Left ventricle myocardium superior (tissue), 1 donor: ENCODE data around the gene FOXF1. TPM values are rescaled to one million over a fixed set of nuclear protein-coding genes. Genes with fewer than 3 reads are reported as not detected.

Experiments used
- ATAC-seq: fragments of 200-7000 bp; cut with Tn5 transposase; one replicate; pipeline ENCODE4 v1.9.1; 2020; ENCODE audit warnings: mild to moderate bottlenecking, moderate library complexity
- DNase-seq: peaks from one replicate; pipeline ENCODE4 v3.0.0-alpha.2; 2020
- intact Hi-C: fragments of 100-400 bp; cut with micrococcal nuclease; formaldehyde crosslinking; loops from one replicate; pipeline ENCODE4 v1.11.0; 2022
- total RNA-seq: library from RNA; stranded (reverse); fragmentation: NEBNext Ultra II Directional; extraction: Animal tissue kit (Norgen Biotek cat#: 25700); gene quantifications from one replicate; pipeline ENCODE4 v1.2.1, GENCODE V29; 2021
- donor health status: DM: no; HTN: yes; CAD: no; lungs with severe emphysema.

FOXF1 gene
- total RNA-seq, 1 donor from 2014 or later: 0.25 TPM

DNA sequence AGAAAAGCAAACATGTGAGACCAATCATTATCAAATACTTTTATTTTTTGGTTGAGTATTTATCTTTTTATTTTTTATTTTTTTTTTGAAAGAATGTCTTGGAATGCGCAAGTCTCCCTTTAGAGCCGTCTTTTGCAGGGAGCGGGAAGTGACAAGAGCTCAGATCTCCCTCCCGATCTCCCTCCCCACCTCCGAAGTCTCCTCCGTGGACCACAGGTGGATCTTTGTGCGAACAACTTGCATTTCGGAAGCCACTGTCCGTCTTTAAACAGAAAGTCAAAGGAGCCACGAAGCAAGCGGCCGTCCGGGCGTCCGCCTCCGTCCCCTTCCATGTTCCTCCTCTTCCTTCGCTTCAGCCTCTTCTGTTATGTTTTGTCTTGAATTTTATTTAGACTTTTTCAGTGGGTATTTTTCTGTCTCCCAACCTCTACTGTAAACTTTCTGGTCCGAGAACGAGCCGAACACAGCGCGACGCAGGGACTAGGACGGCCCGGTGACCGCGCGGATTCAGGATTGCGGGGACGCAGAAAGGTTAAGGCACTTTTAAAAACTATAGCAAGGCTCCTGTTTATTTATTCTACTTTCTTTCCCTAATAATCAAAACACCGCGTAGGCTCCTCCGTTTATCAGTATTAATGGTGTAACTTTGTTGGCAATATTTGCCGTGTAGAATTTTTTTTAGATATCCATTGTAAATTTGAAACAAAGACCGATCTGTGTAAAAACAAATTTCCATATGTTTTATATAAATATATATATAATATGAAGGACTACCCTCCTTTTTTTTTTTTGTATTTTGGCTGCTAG lies 3.3 kb downstream of the FOXF1 start:
- DNase-seq: peak; percentile 5
- intact Hi-C loops: loop anchor here (10.0 kb wide), 1 partner anchor 179 kb away; no protein-coding TSS in a partner anchor
- ATAC-seq: no peak

DNA sequence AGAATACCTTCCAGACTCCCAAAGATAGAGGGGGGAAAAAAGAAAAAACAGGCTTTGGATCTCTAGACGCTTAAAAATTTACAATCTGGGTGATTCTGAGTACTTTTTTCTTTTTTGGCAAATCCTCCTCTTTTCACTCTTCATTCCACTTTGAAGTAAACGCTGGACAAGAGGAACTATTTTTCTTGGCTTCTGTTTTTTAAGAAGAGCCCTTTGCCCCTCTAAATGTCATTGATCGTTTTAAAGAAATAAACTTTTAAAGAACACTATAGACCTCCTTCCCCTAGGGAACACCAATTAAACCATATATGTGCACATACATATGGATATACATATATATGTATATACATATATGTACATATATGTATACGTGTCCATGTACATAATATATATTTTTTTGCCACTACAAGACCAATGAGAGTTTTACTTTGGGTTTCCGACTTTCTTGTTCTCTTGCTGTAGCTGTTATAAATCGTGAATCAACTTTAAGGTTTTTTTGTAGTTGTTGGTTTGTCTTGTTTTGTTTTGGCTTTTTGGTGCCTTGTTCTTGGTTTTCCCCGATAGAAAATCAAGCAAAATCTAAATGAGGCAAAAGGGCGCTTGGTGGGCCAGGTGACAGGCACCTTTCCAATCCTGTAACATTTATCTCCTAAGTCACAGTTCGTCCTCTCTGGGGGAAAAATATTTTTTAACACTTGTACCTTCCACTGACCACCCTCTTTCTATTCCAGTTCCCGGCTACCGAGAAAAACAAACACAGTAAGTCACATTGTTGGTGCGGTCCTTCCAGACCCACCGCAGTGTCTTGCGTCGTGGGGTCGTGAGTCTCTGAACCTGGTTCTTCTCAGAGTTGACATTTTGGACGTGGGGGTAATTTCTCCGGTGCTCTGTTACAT lies 4.4 kb downstream of the FOXF1 start:
- ATAC-seq (no peak), DNase-seq (peak; percentile 3)
- intact Hi-C loops: loop anchor here (5.0 to 10.0 kb wide), 2 partner anchors 180 to 442 kb away; no protein-coding TSS in a partner anchor

DNA sequence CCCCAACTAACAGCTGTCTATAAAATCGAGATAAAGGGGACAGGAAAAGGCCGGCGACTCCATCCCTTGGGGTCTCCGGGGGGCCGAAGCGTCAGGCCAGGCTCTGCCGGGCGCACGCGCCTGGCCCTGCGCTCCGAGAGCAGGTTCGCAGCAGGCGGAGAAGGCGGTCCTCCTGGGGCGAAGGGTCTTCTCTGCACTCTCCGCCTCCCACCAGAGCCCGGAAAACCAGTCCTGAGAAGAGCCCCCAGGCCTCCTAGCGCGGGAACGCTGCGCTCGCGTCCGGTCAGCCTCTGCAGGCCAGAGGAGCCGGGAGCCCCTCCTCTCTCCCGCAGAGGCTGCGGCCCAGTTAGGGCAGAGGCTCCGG lies 5.1 kb downstream of the FOXF1 start:
- DNase-seq (no peak), ATAC-seq (no peak)
- intact Hi-C loops: loop anchor here (5.0 to 10.0 kb wide), 2 partner anchors 181 to 443 kb away; no protein-coding TSS in a partner anchor

DNA sequence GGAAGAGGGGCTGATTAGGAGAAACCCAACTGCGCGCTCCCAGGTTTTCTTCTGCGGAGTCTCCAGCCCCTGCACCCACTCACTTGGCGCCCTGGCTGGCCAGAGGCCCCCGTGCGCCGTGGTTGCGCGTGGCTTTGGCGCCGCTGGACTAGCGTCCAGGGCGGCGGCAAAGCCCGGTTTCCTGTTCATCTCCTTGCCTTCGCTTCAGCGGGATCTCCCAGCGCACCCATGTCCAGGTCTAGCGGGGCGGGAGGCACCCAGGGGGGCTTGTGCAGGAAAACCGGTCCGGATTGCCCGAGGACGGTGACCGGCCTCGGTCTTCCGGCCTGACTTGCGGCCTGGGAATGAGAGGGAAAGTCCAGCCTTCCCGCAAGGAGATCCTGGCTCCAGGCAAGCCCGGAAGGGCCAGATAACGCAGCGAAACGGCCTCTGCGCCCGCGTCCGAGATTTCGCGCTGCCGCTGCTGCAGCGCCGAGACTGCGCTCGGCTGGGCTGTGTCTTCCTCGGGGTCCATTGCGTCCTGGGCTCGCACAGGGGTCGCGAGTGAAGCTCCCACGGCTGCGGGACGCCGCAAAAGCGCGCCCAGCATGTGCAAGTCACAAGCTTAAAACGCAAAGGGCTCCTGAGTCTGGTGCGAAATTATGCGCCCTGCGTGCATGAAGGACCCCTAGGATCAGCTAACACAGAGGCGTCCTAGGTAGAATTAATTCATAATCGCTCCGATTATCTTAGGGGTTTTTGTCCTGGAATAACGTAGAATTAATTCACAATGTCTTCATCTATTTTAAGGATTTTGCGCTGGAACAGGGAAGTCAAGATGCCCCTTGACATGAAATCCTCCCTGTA lies 5.7 kb downstream of the FOXF1 start:
- peak; percentile 18 for DNase-seq
- intact Hi-C loops: loop anchor here (5.0 to 10.0 kb wide), 2 partner anchors 181 to 444 kb away; no protein-coding TSS in a partner anchor
- ATAC-seq: no peak

DNA sequence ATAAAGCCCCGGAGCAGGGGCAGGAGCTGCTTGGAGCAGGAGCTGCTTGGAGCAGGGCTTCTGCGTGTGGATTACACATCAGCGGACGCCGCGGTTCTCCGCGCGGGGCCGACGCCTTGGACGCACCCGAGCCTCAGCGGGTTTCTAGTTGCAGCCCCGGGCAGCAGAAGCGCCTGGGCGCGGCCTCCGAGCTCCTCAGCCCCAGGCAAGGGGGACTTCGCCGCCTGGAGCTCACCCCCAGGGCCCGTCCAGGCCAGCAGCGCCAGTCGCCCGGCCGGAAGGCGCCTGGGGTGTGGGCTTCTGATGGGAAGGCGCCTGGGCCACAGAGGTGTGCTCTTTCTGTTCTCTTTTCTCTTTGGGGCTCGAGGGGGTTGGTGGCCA lies 6.3 kb downstream of the FOXF1 start:
- intact Hi-C loops: loop anchor here (5.0 to 10.0 kb wide), 2 partner anchors 182 to 444 kb away; no protein-coding TSS in a partner anchor
- peak; percentile 24 for DNase-seq
- ATAC-seq: no peak

DNA sequence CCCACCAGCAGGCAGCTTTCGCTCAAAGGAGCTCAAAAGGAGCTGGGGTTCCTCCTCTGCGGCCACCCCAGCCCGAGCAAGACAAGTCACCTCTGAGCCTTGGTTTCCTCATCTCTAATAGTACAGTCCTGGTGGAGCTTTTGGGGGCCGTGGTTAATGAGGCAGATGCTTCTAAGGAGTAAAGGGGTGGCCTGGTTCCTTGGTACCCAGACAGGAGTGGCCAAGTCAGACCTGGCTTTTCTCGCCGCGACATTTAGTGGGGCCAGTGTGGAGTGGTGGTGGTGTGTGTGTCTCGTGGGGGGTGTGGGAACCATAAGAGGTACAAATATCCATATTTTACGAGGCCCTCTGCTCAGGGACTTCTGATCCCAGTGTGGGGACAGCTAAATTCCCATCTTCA lies 6.7 kb downstream of the FOXF1 start:
- ATAC-seq: no peak
- intact Hi-C loops: loop anchor here (5.0 to 10.0 kb wide), 2 partner anchors 182 to 445 kb away; no protein-coding TSS in a partner anchor
- peak; percentile 5 for DNase-seq

DNA sequence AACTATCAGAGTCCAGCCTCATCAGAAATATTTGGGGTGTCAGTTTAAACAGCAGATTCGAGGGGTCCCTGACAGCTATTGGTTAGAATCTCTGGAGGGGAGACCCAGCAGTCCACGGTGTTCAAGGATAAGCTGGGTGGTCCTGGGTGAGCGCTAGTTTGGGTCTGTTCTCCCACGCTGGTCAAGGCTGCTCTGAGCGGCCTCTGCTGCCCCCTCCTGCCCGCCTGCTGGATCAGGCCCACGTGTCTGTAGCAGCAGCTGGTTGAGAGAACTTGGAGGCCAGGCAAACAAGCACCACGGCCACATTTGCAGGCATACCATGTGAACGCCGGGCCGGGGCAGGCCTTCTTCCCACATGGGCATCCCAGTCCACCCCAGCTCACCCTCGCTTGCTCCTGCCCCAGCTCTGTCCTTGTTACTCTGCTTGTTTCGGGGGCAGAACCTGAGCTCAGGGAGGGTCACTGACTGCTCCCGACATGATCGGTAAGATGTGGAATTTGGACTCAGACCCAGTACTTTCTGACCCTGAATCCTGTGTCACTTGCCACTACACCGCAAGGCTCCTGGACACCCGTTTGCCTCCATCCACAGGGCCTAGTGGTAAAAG lies 7.4 kb downstream of the FOXF1 start:
- peak; percentile 72 for DNase-seq
- intact Hi-C loops: loop anchor here (5.0 to 10.0 kb wide), 2 partner anchors 183 to 445 kb away; no protein-coding TSS in a partner anchor
- ATAC-seq: peak; percentile 80

DNA sequence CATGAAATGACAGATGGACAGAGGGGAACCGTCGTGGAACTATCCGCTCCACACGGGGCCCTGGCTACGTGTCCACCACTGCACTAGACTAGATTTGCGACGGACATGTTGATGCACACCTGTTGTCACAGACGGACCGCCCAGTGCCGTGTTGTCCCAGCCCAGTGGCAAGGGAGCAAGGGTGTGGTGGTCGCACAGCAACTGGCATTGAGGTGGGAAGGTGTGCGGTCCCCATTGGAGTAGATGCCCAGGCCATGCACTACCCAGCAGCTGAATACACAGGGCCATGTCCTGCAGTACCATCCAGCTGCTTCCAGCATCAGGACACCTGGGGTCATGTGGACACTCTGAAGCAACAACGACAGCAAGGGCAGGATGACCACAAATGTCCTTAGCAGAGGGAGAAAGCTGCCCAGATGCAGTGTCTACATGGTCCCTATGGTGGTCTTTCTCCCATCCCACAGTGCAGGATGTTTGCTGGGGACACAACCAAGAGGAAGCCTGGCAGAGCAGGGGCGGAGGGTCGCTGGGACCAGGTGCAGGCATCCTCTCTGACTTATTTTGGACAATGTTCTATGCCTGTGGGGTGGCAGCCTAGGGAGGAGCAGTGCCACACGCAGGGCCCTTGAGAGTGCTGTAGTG lies 8.8 kb downstream of the FOXF1 start:
- intact Hi-C loops: loop anchor here (5.0 to 10.0 kb wide), 2 partner anchors 184 to 447 kb away; no protein-coding TSS in a partner anchor
- ATAC-seq: no peak
- peak; percentile 22 for DNase-seq

DNA sequence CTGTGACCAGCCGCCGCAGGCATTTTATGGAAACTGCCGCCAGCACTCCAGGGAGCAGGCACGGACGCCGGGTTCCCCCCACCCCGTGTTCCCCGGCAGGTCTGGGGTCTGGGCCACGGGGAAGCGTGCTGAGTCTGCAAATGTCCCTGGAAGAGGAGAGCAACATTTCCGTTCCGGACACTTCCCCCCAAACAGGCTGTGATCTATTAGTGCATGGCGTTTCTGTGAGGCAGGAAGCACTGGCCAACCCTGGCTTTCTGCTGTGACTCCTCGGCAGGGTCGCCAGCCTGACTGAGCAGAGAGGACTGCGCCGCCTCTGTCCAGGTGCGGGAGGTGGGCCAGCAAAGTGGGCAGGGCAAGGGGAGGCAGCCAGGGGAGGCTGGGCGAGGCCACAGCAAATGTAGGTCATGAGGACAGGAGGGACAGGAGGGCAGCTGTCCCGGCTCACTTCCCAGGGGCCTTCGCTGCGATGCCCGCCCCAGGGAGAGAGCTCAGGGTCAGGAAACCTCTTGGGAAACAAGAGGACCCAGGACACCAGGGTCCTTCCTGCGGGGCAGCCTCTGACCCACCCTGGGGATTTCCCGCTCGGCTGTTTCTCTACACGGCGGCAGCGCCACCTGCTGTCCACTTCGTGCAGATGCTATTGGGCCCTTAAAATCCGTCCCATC lies 9.5 kb downstream of the FOXF1 start:
- peak; percentile 78 for DNase-seq
- intact Hi-C loops: loop anchor here (5.0 to 10.0 kb wide), 2 partner anchors 185 to 447 kb away; no protein-coding TSS in a partner anchor
- peak; percentile 61 for ATAC-seq

DNA sequence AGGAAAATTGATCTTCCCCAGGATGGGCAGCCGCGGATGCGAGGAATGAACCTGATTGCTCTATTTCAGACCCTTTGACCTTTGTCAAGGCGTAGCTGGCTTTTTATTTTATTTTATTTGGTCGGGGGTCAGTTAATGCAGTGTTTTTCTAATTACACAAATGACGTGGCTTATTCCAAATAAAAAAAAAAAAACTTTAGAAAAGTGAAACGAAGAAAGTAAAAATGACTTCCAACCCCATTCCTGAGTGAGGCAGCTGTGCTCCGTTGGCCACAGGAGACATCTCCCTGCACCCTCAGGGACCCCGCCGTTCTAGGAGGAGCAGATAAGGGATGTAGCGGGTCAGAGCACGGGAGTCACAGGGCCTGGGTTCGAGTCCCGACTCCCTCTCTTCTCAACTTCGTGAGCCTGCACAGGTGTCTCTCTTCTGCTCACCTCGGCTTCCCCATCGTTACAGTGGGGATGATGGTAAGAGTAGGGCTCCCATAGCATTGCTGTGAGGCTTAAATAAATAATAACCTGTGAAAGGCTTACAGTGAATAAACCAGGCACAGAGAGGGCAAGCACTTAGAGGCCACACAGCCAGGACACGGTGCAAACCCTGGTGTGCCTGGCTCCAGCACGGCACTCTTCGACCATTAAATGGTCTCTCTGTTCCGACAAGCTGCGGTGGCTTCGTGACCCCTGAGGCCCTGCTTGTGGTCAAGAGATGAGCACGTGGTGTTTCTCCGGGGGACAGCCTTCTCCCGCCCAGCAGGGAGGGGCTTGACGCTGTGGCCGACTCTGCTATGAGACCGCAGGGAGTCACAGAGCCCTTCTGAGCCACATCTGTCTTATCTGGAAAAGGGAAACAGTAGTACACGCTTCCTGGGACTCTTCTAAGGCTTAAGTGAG lies 10.2 kb downstream of the FOXF1 start:
- intact Hi-C loops: no loop called here
- DNase-seq: peak; percentile 35
- peak; percentile 27 for ATAC-seq

DNA sequence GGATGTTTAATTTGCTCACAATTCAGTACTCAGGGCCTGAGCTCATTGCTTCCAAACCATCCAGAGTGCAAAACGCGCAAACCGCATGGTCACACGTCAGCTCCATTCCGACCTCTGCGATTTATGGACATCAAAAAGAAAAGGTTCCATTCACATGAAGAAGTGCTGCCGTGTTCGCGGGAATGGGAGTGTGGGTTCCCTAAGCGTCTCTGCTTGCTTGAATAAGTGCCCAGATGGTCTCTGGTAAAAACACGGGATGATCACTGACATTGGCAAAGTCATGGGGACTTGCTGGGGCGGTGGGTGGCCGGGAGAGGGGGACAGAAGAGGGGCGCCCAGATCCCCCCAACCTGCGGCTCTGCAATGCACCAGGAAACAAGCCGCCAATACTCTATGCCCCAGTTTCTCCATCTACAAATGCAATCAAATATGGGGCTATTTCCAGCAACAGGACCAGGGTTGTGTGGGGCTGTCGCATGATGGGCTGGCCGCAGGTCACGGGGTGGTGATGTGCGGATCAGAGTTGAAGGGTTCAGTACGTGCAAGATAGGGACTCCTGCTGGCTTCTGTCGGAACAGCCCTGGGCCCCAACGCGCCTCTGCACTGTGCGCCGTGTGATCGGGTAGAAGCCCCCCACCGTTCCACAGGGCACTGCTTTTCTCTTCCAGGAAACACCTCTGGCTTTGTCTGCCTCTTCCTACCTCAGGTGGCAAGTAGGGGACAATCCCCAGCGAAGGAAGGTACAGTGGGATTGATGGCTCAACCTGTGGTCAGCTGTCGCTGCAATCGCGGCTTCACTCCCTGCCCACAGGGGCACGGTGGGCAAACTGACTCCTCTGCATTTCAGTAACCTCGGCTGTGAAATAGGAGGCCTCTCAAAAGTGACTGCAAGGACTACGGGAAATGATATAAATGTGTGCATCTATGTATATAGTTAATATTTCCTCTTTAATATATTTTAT lies 11.2 kb downstream of the FOXF1 start:
- ATAC-seq: no peak
- DNase-seq: peak; percentile 16
- intact Hi-C loops: no loop called here

DNA sequence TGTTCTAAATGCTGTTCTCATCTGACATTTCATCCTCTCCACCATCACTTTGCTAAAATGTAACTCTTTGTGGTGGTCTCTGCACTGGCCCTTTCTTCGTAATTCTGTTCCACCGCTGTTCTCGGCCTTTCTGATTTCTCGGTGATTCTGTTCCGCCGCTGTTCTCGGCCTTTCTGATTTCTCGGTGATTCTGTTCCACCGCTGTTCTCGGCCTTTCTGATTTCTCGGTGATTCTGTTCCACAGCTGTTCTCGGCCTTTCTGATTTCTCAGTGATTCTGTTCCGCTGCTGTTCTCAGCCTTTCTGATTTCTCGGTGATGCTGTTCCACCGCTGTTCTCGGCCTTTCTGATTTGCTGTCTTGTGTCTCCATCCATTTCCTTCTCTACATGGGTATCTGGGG lies 12.3 kb downstream of the FOXF1 start:
- intact Hi-C loops: no loop called here

DNA sequence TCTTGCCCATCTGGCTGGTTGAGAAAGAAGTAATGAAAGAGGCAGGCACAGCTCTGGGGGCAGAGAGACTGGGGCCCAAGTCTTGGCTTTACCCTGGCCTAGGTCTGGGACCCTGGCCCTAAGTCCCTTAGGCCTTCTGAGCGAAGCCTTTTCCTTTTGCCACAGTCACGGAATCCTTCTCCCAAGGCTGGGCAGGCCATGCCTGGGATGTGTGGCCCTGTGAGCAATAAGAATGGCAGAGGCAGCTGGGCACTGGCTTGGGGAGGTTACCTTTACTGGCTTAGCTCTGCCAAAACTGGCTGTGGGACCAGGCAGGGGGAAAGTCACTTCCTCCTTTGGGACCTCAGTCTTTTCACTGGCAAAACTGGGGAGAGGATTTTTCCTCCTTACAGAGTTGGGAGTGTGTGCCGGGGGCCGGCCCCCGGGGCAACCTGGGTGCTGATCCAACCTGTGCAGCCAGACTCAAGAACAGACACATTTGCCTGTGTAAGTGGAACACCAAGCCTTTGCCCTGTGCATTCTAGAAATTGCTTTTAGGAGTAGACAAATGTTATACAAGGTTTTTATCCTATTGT lies 12.9 kb downstream of the FOXF1 start:
- ATAC-seq: no peak
- DNase-seq: no peak
- intact Hi-C loops: no loop called here

More for the DNA sequence above, 12.3 kb downstream of the FOXF1 start:
- DNase-seq (no peak), ATAC-seq (no peak)

DNA sequence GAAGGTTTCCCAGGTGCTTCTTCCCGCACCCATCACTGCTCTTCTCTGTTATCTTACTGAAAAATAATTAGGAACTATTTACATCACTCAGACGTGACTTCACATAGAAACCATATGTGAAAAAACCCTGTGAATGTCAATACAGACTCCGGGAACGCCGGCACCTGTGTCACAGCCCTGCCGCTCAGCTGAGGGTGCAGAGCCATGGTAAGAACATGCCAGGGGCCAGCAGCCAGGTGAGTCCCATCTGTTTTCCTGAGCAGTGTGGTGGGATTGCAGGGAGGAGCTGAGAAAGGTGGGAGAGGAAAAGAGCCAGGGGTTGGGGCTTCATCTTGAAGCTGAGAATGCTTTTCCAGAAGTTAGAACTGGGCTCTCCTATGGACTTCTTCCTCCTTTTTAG lies 13.7 kb downstream of the FOXF1 start:
- no peak for DNase-seq
- no peak for ATAC-seq
- intact Hi-C loops: no loop called here

DNA sequence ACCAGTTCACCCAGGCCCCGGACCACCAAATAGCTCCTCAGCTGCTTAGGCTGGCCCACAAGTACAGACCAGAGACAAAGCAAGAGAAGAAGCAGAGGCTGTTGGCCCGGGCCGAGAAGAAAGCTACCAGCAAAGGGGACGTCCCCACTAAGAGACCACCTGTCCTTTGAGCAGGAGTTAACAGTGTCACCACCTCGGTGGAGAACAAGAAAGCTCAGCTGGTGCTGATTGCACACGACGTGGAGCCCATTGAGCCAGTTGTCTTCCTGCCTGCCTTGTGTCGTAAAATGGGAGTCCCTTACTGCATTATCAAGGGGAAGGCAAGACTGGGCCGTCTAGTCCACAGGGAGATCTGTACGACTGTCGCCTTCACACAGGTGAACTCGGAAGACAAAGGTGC lies 15.4 kb downstream of the FOXF1 start:
- intact Hi-C loops: no loop called here
- DNase-seq (no peak), ATAC-seq (no peak)
